Activated T-cell treated with anti-CD3 and anti-CD28 coated beads for 1 hour (primary cell): Measurements from ENCODE around the gene PROZ.

Experiments used
- DNase-seq: peaks from one replicate; pipeline ENCODE4 v3.0.0-alpha.2; 2020; ENCODE audit warnings: low read depth

Gene PROZ

GRCh38 chr13:113178070-113178895, 19.8 kb downstream of the PROZ start:
- no peak for DNase-seq

- no peak for DNase-seq
Measured at GRCh38 chr13:113178896-113179167, 20.4 kb downstream of the PROZ start.

GRCh38 chr13:113179374-113180230, 21.2 kb downstream of the PROZ start:
- DNase-seq = no peak

DNA sequence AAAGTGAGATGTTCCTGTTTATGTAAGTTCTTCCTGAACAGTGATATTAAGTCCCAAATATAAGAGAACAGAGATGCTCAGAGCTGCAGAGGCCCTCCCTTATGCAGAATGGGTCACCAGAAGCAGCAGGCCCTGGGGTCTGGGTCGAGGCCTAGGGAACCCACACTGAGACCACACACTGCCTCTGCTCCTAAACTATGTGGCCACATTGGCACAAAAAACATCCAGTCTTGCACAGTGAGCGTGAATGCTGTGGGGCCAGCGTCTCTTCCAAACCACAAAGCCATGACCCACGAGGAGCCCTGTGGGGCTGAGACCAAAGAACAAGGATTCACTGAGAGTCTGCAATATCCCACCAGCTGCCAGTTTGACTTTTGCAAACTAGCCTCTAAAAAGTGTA, 23.6 kb downstream of the PROZ start:
- no peak for DNase-seq

DNA sequence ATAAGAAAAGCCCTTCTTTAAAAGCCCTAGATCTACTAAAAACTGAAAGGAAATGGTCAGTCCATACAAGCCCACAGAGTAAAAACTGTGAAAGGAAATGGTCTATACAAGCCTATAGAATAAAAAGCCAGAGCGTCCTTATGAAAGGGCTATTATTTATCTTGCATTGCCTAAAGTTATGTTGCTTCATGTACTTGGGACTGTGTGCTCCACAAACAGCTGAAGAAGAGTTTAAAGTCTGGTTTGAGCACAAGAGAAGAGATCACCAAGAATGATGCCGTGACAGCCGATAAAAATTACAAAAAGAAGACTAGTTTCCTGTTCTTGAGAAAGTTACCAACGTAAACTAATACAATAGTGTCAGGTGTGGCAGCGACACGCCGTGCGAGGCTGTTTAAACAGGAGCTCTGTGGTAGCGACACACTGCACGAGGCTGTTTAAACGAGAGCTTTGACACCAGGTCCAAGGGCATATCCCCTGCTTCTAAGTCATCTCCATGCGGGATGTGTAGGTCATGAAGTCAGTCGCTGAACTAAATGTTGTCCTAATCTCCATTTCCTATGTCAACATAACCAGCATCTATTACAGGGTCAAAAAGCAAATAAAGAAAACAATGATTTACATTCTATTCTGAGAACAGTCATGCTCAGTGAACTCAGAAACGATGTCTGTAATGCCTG, 25.1 kb downstream of the PROZ start:
- DNase-seq = no peak

- no peak for DNase-seq
Measured at GRCh38 chr13:113184568-113185440, 26.4 kb downstream of the PROZ start.

- no peak for DNase-seq
Measured at GRCh38 chr13:113186061-113186900, 27.8 kb downstream of the PROZ start.

GRCh38 chr13:113187263-113187669, 28.8 kb downstream of the PROZ start:
- DNase-seq = no peak

DNA sequence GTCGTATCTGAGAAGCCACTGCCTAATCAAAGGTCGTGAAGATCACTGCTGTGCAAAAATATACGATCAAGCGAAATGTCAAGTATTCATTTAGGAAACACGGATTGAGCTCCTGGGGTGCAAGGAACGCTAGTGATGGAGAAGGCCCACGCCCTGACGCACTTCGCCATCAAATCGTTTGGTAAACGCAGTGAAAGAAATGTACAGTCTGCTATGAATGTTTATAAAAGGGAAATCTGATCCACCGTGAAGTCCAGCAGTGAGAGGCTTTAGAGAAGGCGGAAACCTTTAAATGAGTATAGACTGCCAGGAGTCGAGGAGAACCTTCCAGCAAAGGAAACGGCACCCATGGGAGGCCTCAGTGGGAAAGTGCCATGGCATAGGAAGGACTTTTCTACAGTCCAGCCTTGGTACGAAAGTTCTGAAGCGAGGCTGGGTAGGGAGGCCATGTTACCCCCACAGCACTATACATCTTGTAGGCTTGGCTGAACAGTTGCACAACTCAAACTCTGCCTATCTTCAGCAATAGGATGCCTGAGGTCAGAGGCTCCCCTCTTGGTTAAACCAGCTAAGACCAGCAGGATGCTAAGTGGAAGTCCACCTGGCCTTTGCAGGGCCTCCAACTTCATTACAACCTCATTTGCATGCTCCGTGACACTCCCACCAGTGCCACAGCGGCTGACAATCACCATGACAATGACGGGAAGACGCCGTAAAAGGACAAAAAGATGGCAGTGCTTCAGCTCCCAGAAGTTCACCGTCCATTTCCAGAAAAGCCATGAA, 29.6 kb downstream of the PROZ start:
- no peak for DNase-seq

DNA sequence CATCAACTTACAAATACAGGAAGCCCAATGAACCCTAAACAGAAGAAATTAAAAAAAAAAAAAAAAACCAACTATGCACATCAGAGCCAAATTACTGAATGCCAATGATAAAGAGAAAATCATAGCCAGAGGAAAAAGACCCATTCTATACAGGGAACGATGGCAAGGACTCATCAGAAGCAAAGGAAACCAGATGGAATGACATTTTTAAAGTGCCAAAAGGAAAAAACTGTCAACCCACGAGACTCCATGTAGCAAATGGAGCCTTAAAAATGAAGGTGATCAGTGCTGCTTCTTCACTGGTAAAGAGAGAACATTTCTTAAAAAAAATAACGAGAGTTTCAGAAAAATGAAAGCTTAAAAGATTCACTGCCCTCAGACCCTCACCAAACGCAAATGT, 31.7 kb downstream of the PROZ start:
- DNase-seq = no peak

- DNase-seq = no peak
Measured at GRCh38 chr13:113192279-113192678, 33.8 kb downstream of the PROZ start.

GRCh38 chr13:113192902-113193301, 34.5 kb downstream of the PROZ start:
- no peak for DNase-seq

GRCh38 chr13:113195360-113195759, 36.9 kb downstream of the PROZ start:
- DNase-seq = no peak

GRCh38 chr13:113196970-113197737, 38.7 kb downstream of the PROZ start:
- no peak for DNase-seq

- no peak for DNase-seq
Measured at GRCh38 chr13:113201815-113202214, 43.4 kb downstream of the PROZ start.

GRCh38 chr13:113202912-113203311, 44.5 kb downstream of the PROZ start:
- DNase-seq = no peak

- DNase-seq = no peak
Measured at GRCh38 chr13:113203507-113204377, 45.3 kb downstream of the PROZ start.

DNA sequence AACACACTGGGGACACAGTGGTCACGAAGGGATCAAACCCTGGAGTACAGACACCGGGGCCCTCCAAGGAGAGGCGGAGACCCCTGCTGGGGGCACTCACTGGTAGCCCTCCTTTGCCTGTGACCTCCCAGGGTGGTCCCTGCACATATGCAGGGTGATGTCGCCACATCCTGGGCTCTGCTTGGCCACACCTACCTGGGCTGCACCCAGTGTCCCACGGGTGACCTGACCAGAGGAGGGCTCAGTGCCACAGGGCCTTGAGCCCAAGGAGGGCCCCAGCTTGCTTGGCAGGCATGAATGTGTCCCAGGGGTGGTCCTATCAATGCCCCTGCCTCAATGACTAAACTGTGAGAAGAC, 45.9 kb downstream of the PROZ start:
- DNase-seq = no peak
